Measurements from ENCODE around the gene EXD3.

Gene EXD3

GRCh38 chr9:137273095-137273490, 149.9 kb downstream of the EXD3 start:
- TF ChIP-seq CTCF (conservative IDR thresholded peaks at IDR 0.05; ENCODE audit: low read depth, low read length) = no peak
- no peak overlapping the region for H3K4me3 ChIP-seq (ENCODE audit: low read length)
- DNase-seq (ENCODE audit: low read depth) = no peak

- no peak for TF ChIP-seq CTCF (conservative IDR thresholded peaks at IDR 0.05; ENCODE audit: low read depth, low read length)
- DNase-seq (ENCODE audit: low read depth) = no peak
Measured at GRCh38 chr9:137272241-137273094, 150.5 kb downstream of the EXD3 start.

GRCh38 chr9:137271696-137272076, 151.3 kb downstream of the EXD3 start:
- H3K4me3 ChIP-seq (ENCODE audit: low read length) = no peak overlapping the region
- no peak for TF ChIP-seq CTCF (conservative IDR thresholded peaks at IDR 0.05; ENCODE audit: low read depth, low read length)
- DNase-seq (ENCODE audit: low read depth) = no peak

More at GRCh38 chr9:137272241-137273094, 150.5 kb downstream of the EXD3 start:
- no peak overlapping the region for H3K4me3 ChIP-seq (ENCODE audit: low read length)

GRCh38 chr9:137270929-137271695, 151.8 kb downstream of the EXD3 start:
- TF ChIP-seq CTCF (conservative IDR thresholded peaks at IDR 0.05; ENCODE audit: low read depth, low read length) = no peak
- no peak overlapping the region for H3K4me3 ChIP-seq (ENCODE audit: low read length)
- DNase-seq (ENCODE audit: low read depth) = no peak

GRCh38 chr9:137269231-137269772, 153.7 kb downstream of the EXD3 start:
- no peak overlapping the region for H3K4me3 ChIP-seq (ENCODE audit: low read length)
- no peak for TF ChIP-seq CTCF (conservative IDR thresholded peaks at IDR 0.05; ENCODE audit: low read depth, low read length)
- DNase-seq (ENCODE audit: low read depth) = no peak

- no peak overlapping the region for H3K4me3 ChIP-seq (ENCODE audit: low read length)
- TF ChIP-seq CTCF (conservative IDR thresholded peaks at IDR 0.05; ENCODE audit: low read depth, low read length) = no peak
- DNase-seq (ENCODE audit: low read depth) = no peak
Measured at GRCh38 chr9:137268538-137269201, 154.3 kb downstream of the EXD3 start.
